Parathyroid adenoma (tissue), 2 donors: ENCODE results near the gene PIR.

ENCODE experiments used
- H2AFZ ChIP-seq: fragments of 300-600 bp; sonication (generic); one replicate; pipeline ENCODE4 v1.7.0; 2017; ENCODE audit warnings: antibody characterized with exemption, mild to moderate bottlenecking
- H3K27ac ChIP-seq: fragments of 300-600 bp; sonication (generic); one replicate; pipeline ENCODE4 v1.7.0; 2017
- H3K27me3 ChIP-seq: fragments of 300-600 bp; sonication (generic); one replicate; pipeline ENCODE4 v1.7.0; 2017; ENCODE audit warnings: low read length; ENCODE audit not compliant: control insufficient read depth, insufficient read depth
- H3K36me3 ChIP-seq: fragments of 300-600 bp; sonication (generic); one replicate; pipeline ENCODE4 v1.7.0; 2017; ENCODE audit warnings: low read length; ENCODE audit not compliant: control insufficient read depth, insufficient read depth
- H3K4me1 ChIP-seq: fragments of 300-600 bp; sonication (generic); one replicate; pipeline ENCODE4 v1.7.0; 2017; ENCODE audit warnings: control low read depth
- H3K4me2 ChIP-seq: fragments of 300-600 bp; sonication (generic); one replicate; pipeline ENCODE4 v1.7.0; 2017; ENCODE audit warnings: low read length
- H3K4me3 ChIP-seq: fragments of 300-600 bp; sonication (generic); one replicate; pipeline ENCODE4 v1.7.0; 2017; ENCODE audit warnings: low read depth, low read length
- H3K79me2 ChIP-seq: fragments of 300-600 bp; sonication (generic); one replicate; pipeline ENCODE4 v1.7.0; 2017; ENCODE audit warnings: control low read depth
- H3K9ac ChIP-seq: fragments of 300-600 bp; sonication (generic); one replicate; pipeline ENCODE4 v1.7.0; 2017; ENCODE audit warnings: mild to moderate bottlenecking
- H3K9me3 ChIP-seq: fragments of 300-600 bp; sonication (generic); one replicate; pipeline ENCODE4 v1.7.0; 2017; ENCODE audit warnings: low read length; ENCODE audit not compliant: control insufficient read depth
- TF ChIP-seq, protein P1 (sequence below): fragments of 300-600 bp; sonication (generic); IDR thresholded peaks from one replicate; pipeline ENCODE4 v1.7.0; 2017; ENCODE audit warnings: antibody characterized with exemption, mild to moderate bottlenecking
- donor health status: primary hyperparathyroidism.

PIR gene

DNA sequence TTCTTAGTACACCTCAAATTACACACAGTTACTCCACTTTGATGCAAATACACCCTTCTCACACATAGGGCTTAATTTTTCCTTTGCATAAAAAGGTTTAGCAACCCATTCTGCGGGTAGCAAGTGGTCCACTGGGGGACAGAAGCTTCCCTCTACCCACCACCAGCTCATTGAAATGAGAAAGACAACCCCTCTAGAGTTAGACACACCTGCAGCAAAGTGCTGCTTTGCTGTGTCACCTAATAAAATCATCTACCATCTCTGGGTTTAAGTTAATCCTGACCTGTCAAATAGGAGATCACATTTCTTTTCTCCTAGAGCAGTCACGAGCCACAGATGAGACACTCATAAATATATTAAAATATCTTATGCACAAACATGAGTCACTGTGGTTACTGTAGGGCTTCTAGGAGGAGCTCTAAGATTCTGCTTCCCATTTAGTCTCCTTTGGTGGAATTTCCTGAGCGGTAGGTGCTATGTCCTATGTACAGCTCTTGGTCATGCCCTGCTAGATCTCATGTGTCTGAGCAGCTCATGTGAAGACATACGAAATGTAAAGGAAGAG lies 19.4 kb upstream of the PIR start:
- H3K79me2 ChIP-seq, result no peaks in the 10 kb centered on the region
- no peak overlapping the region for H3K27ac ChIP-seq
- no peak overlapping the region for H2AFZ ChIP-seq
- no peak overlapping the region for H3K4me2 ChIP-seq
- H3K4me1 ChIP-seq, result no peaks in the 10 kb centered on the region
- H3K4me3 ChIP-seq, result no peak overlapping the region
- TF ChIP-seq, protein P1, sequence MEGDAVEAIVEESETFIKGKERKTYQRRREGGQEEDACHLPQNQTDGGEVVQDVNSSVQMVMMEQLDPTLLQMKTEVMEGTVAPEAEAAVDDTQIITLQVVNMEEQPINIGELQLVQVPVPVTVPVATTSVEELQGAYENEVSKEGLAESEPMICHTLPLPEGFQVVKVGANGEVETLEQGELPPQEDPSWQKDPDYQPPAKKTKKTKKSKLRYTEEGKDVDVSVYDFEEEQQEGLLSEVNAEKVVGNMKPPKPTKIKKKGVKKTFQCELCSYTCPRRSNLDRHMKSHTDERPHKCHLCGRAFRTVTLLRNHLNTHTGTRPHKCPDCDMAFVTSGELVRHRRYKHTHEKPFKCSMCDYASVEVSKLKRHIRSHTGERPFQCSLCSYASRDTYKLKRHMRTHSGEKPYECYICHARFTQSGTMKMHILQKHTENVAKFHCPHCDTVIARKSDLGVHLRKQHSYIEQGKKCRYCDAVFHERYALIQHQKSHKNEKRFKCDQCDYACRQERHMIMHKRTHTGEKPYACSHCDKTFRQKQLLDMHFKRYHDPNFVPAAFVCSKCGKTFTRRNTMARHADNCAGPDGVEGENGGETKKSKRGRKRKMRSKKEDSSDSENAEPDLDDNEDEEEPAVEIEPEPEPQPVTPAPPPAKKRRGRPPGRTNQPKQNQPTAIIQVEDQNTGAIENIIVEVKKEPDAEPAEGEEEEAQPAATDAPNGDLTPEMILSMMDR, result no peak
- H3K27me3 ChIP-seq, result no peaks in the 10 kb centered on the region
- H3K36me3 ChIP-seq, result no peaks in the 10 kb centered on the region
- no peak overlapping the region for H3K9ac ChIP-seq
- no peaks in the 10 kb centered on the region for H3K9me3 ChIP-seq

DNA sequence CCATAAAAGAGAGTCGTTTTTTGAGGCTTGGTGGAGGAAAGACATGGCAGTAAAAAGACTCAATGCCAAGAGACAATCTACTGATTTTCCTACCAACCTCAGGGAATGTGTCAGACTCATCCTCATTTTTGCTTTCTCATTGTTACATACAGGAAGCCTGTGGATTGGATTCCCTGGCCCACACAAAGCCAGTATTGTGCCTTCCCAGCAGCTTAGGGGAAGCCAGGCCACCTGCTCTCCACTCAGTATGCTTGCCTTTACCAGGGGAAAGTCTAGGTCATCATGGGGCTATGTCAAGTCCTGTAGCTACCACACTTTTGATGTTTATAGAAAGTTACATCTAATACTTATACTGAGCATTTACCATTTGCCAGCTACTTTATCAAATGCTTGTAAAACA lies 18.4 kb upstream of the PIR start:
- Histone ChIP-seq H3K27ac (no peak overlapping the region), H3K79me2 (no peaks in the 10 kb centered on the region)
- TF ChIP-seq, protein P1, result no peak

DNA sequence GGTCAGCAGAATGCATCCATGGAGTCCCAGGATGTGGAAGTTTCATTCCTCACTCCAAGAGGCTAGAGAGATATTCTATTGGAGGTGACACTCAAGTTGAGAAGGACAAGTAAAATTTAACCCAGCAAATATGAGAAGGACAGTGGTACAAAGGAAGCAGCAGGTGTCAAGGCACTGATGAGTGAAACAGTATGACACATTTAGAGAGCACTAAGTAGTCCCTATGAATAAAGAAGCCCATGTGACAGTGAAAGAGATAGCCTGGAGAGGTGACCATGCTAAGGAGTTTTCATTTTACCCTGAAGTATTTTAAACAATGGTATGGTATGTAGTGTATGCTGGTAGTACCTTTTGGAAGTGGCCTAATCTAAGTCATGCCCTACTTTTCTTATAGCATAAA lies 16.7 kb upstream of the PIR start:
- TF ChIP-seq, protein P1, result no peak

More for the DNA sequence above, 18.4 kb upstream of the PIR start:
- no peak overlapping the region for H3K4me3 ChIP-seq
- no peak overlapping the region for H3K9ac ChIP-seq
- no peaks in the 10 kb centered on the region for H3K36me3 ChIP-seq
- H3K27me3 ChIP-seq, result no peaks in the 10 kb centered on the region
- no peaks in the 10 kb centered on the region for H3K4me1 ChIP-seq
- H2AFZ ChIP-seq, result no peak overlapping the region
- H3K9me3 ChIP-seq, result no peaks in the 10 kb centered on the region
- no peak overlapping the region for H3K4me2 ChIP-seq

GRCh38 chrX:15507005-15507404 lies 13.9 kb upstream of the PIR start:
- H3K79me2 ChIP-seq, result no peaks in the 10 kb centered on the region
- H3K36me3 ChIP-seq, result no peaks in the 10 kb centered on the region
- no peaks in the 10 kb centered on the region for H3K27me3 ChIP-seq
- no peak overlapping the region for H3K27ac ChIP-seq
- H3K4me3 ChIP-seq, result no peak overlapping the region
- no peak overlapping the region for H3K9ac ChIP-seq
- TF ChIP-seq, protein P1, result no peak
- no peaks in the 10 kb centered on the region for H3K9me3 ChIP-seq
- H3K4me2 ChIP-seq, result no peak overlapping the region
- H2AFZ ChIP-seq, result no peak overlapping the region
- H3K4me1 ChIP-seq, result no peaks in the 10 kb centered on the region

More for the DNA sequence above, 16.7 kb upstream of the PIR start:
- H3K9me3 ChIP-seq, result no peaks in the 10 kb centered on the region
- no peak overlapping the region for H3K9ac ChIP-seq
- no peaks in the 10 kb centered on the region for H3K27me3 ChIP-seq
- no peaks in the 10 kb centered on the region for H3K4me1 ChIP-seq
- no peak overlapping the region for H3K27ac ChIP-seq
- H3K36me3 ChIP-seq, result no peaks in the 10 kb centered on the region
- H3K4me2 ChIP-seq, result no peak overlapping the region
- no peaks in the 10 kb centered on the region for H3K79me2 ChIP-seq
- H2AFZ ChIP-seq, result no peak overlapping the region
- H3K4me3 ChIP-seq, result no peak overlapping the region

GRCh38 chrX:15505101-15505500 lies 12.0 kb upstream of the PIR start:
- no peaks in the 10 kb centered on the region for H3K4me1 ChIP-seq
- H3K9ac ChIP-seq, result no peak overlapping the region
- no peaks in the 10 kb centered on the region for H3K79me2 ChIP-seq
- no peak overlapping the region for H2AFZ ChIP-seq
- no peak overlapping the region for H3K4me3 ChIP-seq
- H3K27ac ChIP-seq, result no peak overlapping the region
- no peaks in the 10 kb centered on the region for H3K36me3 ChIP-seq
- no peaks in the 10 kb centered on the region for H3K9me3 ChIP-seq
- TF ChIP-seq, protein P1, result no peak
- no peaks in the 10 kb centered on the region for H3K27me3 ChIP-seq
- no peak overlapping the region for H3K4me2 ChIP-seq
